HepG2 (cell line): Measurements from ENCODE around the gene ITSN2. TPM values are rescaled to one million over a fixed set of nuclear protein-coding genes. Genes with fewer than 3 reads are reported as not detected.

Experiments
- CTCF ChIP-seq: sonication (generic); formaldehyde crosslinking; IDR thresholded peaks from 2 replicates; pipeline ENCODE4 v1.5.0; 2020; ENCODE audit warnings: mild to moderate bottlenecking, missing genetic modification reagents, moderate library complexity
- EP300 ChIP-seq, 3 experiments: sonication (generic) in 1 of 3; formaldehyde crosslinking in 1 of 3; IDR thresholded peaks; 2 replicates each; pipeline versions ENCODE4 v1.5.1 to v1.6.1; 2011 to 2020; ENCODE audit warnings: low read depth in 2 of 3, low read length in 2 of 3, borderline replicate concordance in 1 of 3, improper control_type of control experiment in 1 of 3, mild to moderate bottlenecking in 1 of 3, missing genetic modification reagents in 1 of 3, moderate library complexity in 1 of 3
- FOSL1 ChIP-seq: sonication (generic); formaldehyde crosslinking; IDR thresholded peaks from 2 replicates; pipeline ENCODE4 v1.9.0; 2021; ENCODE audit warnings: missing genetic modification reagents, borderline replicate concordance
- HDAC2 ChIP-seq: sonication (generic); formaldehyde crosslinking; IDR thresholded peaks from 2 replicates; pipeline ENCODE4 v1.4.0; 2020; ENCODE audit warnings: missing genetic modification reagents
- JUN ChIP-seq: sonication (generic); formaldehyde crosslinking; IDR thresholded peaks from 2 replicates; pipeline ENCODE4 v1.4.0; 2020; ENCODE audit warnings: mild to moderate bottlenecking, missing genetic modification reagents
- RERE ChIP-seq: IDR thresholded peaks from 2 replicates; pipeline ENCODE4 v1.6.1; 2016; ENCODE audit warnings: low read depth, missing genetic modification reagents, missing compliant biosample characterization
- ZNF713 ChIP-seq: sonication (generic); formaldehyde crosslinking; IDR thresholded peaks from 2 replicates; pipeline ENCODE4 v1.4.0; 2020; ENCODE audit warnings: mild to moderate bottlenecking, missing genetic modification reagents
- ZSCAN21 ChIP-seq: sonication (generic); formaldehyde crosslinking; IDR thresholded peaks from 2 replicates; pipeline ENCODE4 v1.8.0; 2022; ENCODE audit warnings: mild to moderate bottlenecking, missing genetic modification reagents, moderate library complexity, borderline replicate concordance
- polyA plus RNA-seq, 8 experiments: library from polyadenylated mRNA; depleted of rRNA in 3 of 8; stranded (reverse) in 7 of 8; unstranded in 1 of 8; fragments of >200 nt; fragmentation: Illumina TruSeq in 4 of 8; extraction: Trizol in 4 of 8; gene quantifications; 2 replicates each; pipeline versions ENCODE4 v1.2.1 to v1.2.3, GENCODE V29; 2011 to 2016; ENCODE audit warnings: low read depth in 4 of 8, missing spikeins in 1 of 8, mixed read lengths in 1 of 8; ENCODE audit not compliant: insufficient read depth in 1 of 8
- total RNA-seq, 5 experiments: library from RNA; depleted of rRNA; stranded (reverse); fragments of >200 nt; fragmentation: Illumina TruSeq; extraction: Trizol; gene quantifications; 2 replicates each; pipeline ENCODE4 v1.2.3, GENCODE V29; 2016; ENCODE audit warnings: low read depth in 1 of 5

Gene ITSN2
- total and polyA plus RNA-seq, 2 of the 13 experiments (the other 11 are each of a cell fraction or from before 2014, with no cell fraction given), result 26.0 to 26.6 TPM

- no peak for TF ChIP-seq ZSCAN21
- TF ChIP-seq RERE (CRISPR knock-in tag), result no peak
- TF ChIP-seq FOSL1 (CRISPR knock-in tag), result no peak
- no peak for TF ChIP-seq HDAC2 (CRISPR knock-in tag)
- no peak for TF ChIP-seq ZNF713
- no peak for TF ChIP-seq JUN (CRISPR knock-in tag)
- TF ChIP-seq EP300 (IDR thresholded peaks at IDR 0.05; ENCODE audit: low read depth in 2 of 2, low read length in 2 of 2), result no peak
- TF ChIP-seq EP300 (CRISPR knock-in tag; IDR thresholded peaks at IDR 0.05; ENCODE audit: borderline replicate concordance), result no peak
- TF ChIP-seq CTCF, result no peak
- TF ChIP-seq, all 625 proteins: peak for 0
Measured at GRCh38 chr2:24330161-24330560, 30.2 kb downstream of the ITSN2 start (continued).
